ENCODE data around the gene ASIC4. TPM values are rescaled to one million over a fixed set of nuclear protein-coding genes. Genes with fewer than 3 reads are reported as not detected.

ASIC4 gene
- polyA plus RNA-seq, 1 donor (not counting 4 experiments of a cell fraction or from before 2014, with no cell fraction given), result not detected

GRCh38 chr2:219562049-219563020 is 48.1 kb downstream of the ASIC4 start:
- no peaks in the 10 kb centered on the region for H3K4me1 ChIP-seq (ENCODE audit: control insufficient read depth, extremely low read depth, insufficient read depth, low read length)
- no peaks in the 10 kb centered on the region for H3K9me3 ChIP-seq (ENCODE audit: control insufficient read depth, low read depth, low read length)
- TF ChIP-seq EZH2 (IDR thresholded peaks at IDR 0.05; ENCODE audit: low read length), result no peak
- TF ChIP-seq CTCF (optimal IDR thresholded peaks at IDR 0.05 in 1 of 3, IDR thresholded peaks at IDR 0.05 in 1 of 3, conservative IDR thresholded peaks at IDR 0.05 in 1 of 3; ENCODE audit: extremely low read depth in 1 of 3, insufficient read depth in 2 of 3, low read length in 3 of 3), result no peak
- no peak overlapping the region for H3K27ac ChIP-seq (ENCODE audit: control insufficient read depth, insufficient read depth, low read length)
- DNase-seq (ENCODE audit: low read depth, low spot score) (no peak), FAIRE-seq (no peak)
- H3K79me2 ChIP-seq (ENCODE audit: control insufficient read depth, insufficient read depth, low read length), result no peaks in the 10 kb centered on the region
- H3K27me3 ChIP-seq (ENCODE audit: control insufficient read depth, extremely low read depth, insufficient read depth, low read length), result no peaks in the 10 kb centered on the region
- H3K4me2 ChIP-seq (ENCODE audit: control insufficient read depth, extremely low read depth, insufficient read depth, low read depth, low read length), result no peak overlapping the region
- H3K9ac ChIP-seq (ENCODE audit: control insufficient read depth, extremely low read depth, insufficient read depth, low read length), result no peak overlapping the region
- no peak overlapping the region for H2AFZ ChIP-seq (ENCODE audit: control insufficient read depth, low read length)
- dilution Hi-C loops (cut with MboI; ENCODE audit: extremely low pct_ligation_motif_present, low sequenced_read_pairs), result no loop called here
- H3K4me3 ChIP-seq (ENCODE audit: control insufficient read depth in 2 of 3, extremely low read depth in 1 of 3, insufficient read depth in 2 of 3, low read depth in 1 of 3, low read length in 3 of 3), result no peak overlapping the region
- H4K20me1 ChIP-seq (ENCODE audit: control insufficient read depth, extremely low read depth, insufficient read depth, low read length), result no peaks in the 10 kb centered on the region
- no peaks in the 10 kb centered on the region for H3K36me3 ChIP-seq (ENCODE audit: control insufficient read depth in 2 of 2, extremely low read depth in 1 of 2, insufficient read depth in 2 of 2, low read length in 2 of 2)
- H3K9me1 ChIP-seq (ENCODE audit: control insufficient read depth, extremely low read depth, insufficient read depth, low read length), result no peaks in the 10 kb centered on the region

GRCh38 chr2:219563271-219563928 is 49.1 kb downstream of the ASIC4 start:
- Histone ChIP-seq H3K36me3 (ENCODE audit: control insufficient read depth in 2 of 2, extremely low read depth in 1 of 2, insufficient read depth in 2 of 2, low read length in 2 of 2) (no peaks in the 10 kb centered on the region), H3K27me3 (ENCODE audit: control insufficient read depth, extremely low read depth, insufficient read depth, low read length) (no peaks in the 10 kb centered on the region), H3K79me2 (ENCODE audit: control insufficient read depth, insufficient read depth, low read length) (no peaks in the 10 kb centered on the region), H3K27ac (ENCODE audit: control insufficient read depth, insufficient read depth, low read length) (no peak overlapping the region), H3K9ac (ENCODE audit: control insufficient read depth, extremely low read depth, insufficient read depth, low read length) (no peak overlapping the region), H3K9me1 (ENCODE audit: control insufficient read depth, extremely low read depth, insufficient read depth, low read length) (no peaks in the 10 kb centered on the region), H4K20me1 (ENCODE audit: control insufficient read depth, extremely low read depth, insufficient read depth, low read length) (no peaks in the 10 kb centered on the region), H2AFZ (ENCODE audit: control insufficient read depth, low read length) (no peak overlapping the region), H3K4me3 (ENCODE audit: control insufficient read depth in 2 of 3, extremely low read depth in 1 of 3, insufficient read depth in 2 of 3, low read depth in 1 of 3, low read length in 3 of 3) (no peak overlapping the region), H3K4me1 (ENCODE audit: control insufficient read depth, extremely low read depth, insufficient read depth, low read length) (no peaks in the 10 kb centered on the region), H3K9me3 (ENCODE audit: control insufficient read depth, low read depth, low read length) (no peaks in the 10 kb centered on the region), H3K4me2 (ENCODE audit: control insufficient read depth, extremely low read depth, insufficient read depth, low read depth, low read length) (no peak overlapping the region)
- FAIRE-seq, result no peak
- dilution Hi-C loops (cut with MboI; ENCODE audit: extremely low pct_ligation_motif_present, low sequenced_read_pairs), result no loop called here
- TF ChIP-seq EZH2 (IDR thresholded peaks at IDR 0.05; ENCODE audit: low read length) (no peak), CTCF (optimal IDR thresholded peaks at IDR 0.05 in 1 of 3, IDR thresholded peaks at IDR 0.05 in 1 of 3, conservative IDR thresholded peaks at IDR 0.05 in 1 of 3; ENCODE audit: extremely low read depth in 1 of 3, insufficient read depth in 2 of 3, low read length in 3 of 3) (no peak)
- no peak for DNase-seq (ENCODE audit: low read depth, low spot score)
